Gastroesophageal sphincter (tissue), 3 donors: Measurements from ENCODE around the gene GPR78.
"Not testable (repeated sequence)": the region's sequence is repeated elsewhere in the genome, so short reads cannot be mapped to it uniquely, and the experiment has no call there.

Experiments
- CTCF ChIP-seq, 4 experiments: fragments of 200-600 bp in 2 of 4; fragments of 450-650 bp in 2 of 4; sonication (generic) in 1 of 4; IDR thresholded peaks; one replicate each; pipeline ENCODE4 v1.5.1; 2017 to 2019; ENCODE audit warnings: antibody characterized with exemption in 4 of 4, mild to moderate bottlenecking in 2 of 4, moderate library complexity in 2 of 4
- EP300 ChIP-seq: sonication (generic); formaldehyde crosslinking; IDR thresholded peaks from one replicate; pipeline ENCODE4 v1.6.1; 2017; ENCODE audit warnings: antibody characterized with exemption, mild to moderate bottlenecking
- POLR2A ChIP-seq, 2 donors: fragments of 450-650 bp; IDR thresholded peaks; one replicate each; pipeline ENCODE4 v1.6.1; 2017; ENCODE audit warnings: antibody characterized with exemption in 2 of 2, mild to moderate bottlenecking in 2 of 2, moderate library complexity in 1 of 2
- POLR2AphosphoS5 ChIP-seq: sonication (generic); formaldehyde crosslinking; IDR thresholded peaks from one replicate; pipeline ENCODE4 v1.6.1; 2017; ENCODE audit warnings: antibody characterized with exemption

GRCh38 chr4:8631896-8632295 lies 51.7 kb downstream of the GPR78 start:
- TF ChIP-seq CTCF (IDR thresholded peaks at IDR 0.05); EP300; POLR2A (IDR thresholded peaks at IDR 0.05); POLR2AphosphoS5: not testable (repeated sequence)
